GM19099 (cell line): ENCODE results near the gene CNKSR3.

Experiments
- POLR2A ChIP-seq: IDR thresholded peaks from 3 replicates; pipeline ENCODE4 v1.6.1; 2011; ENCODE audit warnings: low read depth; ENCODE audit not compliant: insufficient read length; ENCODE audit errors: extremely low read depth

CNKSR3 gene

DNA sequence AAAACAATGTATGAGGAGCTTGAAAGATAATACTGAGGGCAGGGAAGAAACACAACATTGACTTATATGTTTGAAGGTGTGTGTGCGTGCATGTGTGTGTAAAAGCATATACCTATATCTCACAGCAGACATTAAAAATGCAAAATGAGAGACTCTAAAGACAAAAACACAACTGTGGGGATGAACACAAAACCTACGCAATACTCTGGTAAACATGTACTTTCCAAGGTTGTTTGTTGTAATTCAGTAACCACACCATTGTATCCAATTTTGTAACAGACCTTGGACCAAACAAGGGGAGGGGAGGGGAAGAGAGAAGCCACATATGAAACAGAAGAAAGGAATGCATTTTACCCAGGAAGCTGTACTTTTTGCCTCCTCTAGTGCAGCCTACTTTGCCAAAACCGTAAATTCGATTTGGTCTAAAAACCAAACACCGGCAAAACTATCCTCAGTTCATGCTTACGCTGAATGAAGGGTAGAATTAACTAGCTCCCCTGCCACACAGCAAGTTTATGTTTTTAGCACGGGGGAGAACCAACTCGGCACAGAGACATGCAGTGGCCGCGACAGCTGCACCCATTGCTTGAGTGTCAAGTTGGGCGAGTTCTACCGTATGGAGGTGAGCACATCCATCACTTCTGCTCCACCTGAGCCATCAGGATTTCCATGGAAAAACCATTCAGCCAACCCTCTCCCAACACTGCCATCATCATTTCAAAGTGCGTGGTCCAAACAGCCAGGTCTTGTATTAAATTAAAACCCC lies 50.0 kb downstream of the CNKSR3 start:
- TF ChIP-seq POLR2A, result no peak

DNA sequence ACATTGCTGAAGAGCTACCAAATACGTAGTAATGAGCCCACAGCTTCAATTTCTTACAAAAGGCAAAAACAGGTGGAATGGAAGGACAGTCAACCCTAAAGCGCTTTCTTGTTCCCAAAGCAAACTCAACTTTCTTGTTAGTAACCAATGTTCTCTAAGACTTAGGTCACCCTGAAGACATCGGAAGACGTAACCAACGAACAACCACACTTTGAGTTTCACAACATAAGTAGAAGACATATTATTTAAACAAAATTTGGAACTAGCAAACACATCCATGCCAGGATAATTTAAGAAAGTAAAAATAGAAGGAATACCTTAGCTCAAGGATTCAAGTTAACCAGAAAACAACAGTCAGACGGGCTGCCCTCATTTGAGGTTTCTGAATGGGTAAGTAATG lies 51.0 kb downstream of the CNKSR3 start:
- TF ChIP-seq POLR2A, result no peak

- TF ChIP-seq POLR2A, result no peak
Observed at GRCh38 chr6:154458565-154459470, 51.7 kb downstream of the CNKSR3 start.

GRCh38 chr6:154457881-154458284 lies 52.6 kb downstream of the CNKSR3 start:
- TF ChIP-seq POLR2A, result no peak

GRCh38 chr6:154457046-154457713 lies 53.3 kb downstream of the CNKSR3 start:
- TF ChIP-seq POLR2A, result no peak

GRCh38 chr6:154453329-154453728 lies 57.2 kb downstream of the CNKSR3 start:
- no peak for TF ChIP-seq POLR2A

DNA sequence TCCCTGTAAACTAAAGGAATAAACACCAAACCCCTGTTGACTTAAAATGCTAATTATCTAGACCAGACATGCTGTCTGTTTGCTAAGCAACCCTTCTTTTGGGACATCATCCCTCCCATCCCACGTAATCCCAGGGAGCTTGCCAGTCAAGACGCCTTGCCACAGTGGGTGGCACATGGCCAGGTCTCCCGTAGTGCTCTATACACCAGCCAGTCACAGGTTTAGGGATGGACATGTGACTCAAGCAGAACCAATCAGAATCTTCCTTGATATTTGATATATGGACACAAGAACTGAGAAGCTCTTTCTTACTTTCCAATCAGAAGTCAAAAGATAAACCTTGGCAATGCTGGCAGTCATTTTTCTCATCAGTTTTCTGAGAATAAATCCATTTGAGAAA lies 60.0 kb downstream of the CNKSR3 start:
- TF ChIP-seq POLR2A, result no peak

GRCh38 chr6:154448448-154449096 lies 61.9 kb downstream of the CNKSR3 start:
- TF ChIP-seq POLR2A, result no peak

- no peak for TF ChIP-seq POLR2A
Observed at GRCh38 chr6:154447954-154448353, 62.5 kb downstream of the CNKSR3 start.

- TF ChIP-seq POLR2A, result no peak
Observed at GRCh38 chr6:154446984-154447383, 63.5 kb downstream of the CNKSR3 start.

DNA sequence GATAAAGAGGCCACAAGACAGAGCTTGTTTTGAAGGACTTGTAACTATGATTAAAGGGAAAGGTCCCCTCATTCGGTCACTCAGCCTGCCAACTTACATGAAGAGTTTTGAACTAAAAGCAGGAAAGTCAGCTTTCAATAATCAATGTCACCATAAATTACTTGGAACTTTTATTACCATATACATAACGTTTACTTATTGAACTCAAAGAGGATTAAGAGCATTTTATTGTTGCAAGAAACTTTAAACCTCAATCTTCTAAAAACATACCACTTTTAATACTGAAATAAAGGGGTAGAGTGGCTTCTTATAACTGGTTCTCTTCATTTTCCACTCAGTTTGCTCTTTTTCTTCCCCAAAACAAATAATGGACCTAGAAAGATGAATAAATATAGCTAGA lies 65.1 kb downstream of the CNKSR3 start:
- TF ChIP-seq POLR2A, result no peak

- no peak for TF ChIP-seq POLR2A
Observed at GRCh38 chr6:154441995-154442310, 68.5 kb downstream of the CNKSR3 start.

GRCh38 chr6:154440422-154441043 lies 70.0 kb downstream of the CNKSR3 start:
- no peak for TF ChIP-seq POLR2A

- no peak for TF ChIP-seq POLR2A
Observed at GRCh38 chr6:154440022-154440421, 70.5 kb downstream of the CNKSR3 start.

GRCh38 chr6:154438882-154439415 lies 71.5 kb downstream of the CNKSR3 start:
- TF ChIP-seq POLR2A, result no peak

- TF ChIP-seq POLR2A, result no peak
Observed at GRCh38 chr6:154435400-154435945, 75.0 kb downstream of the CNKSR3 start.
